Measurements from ENCODE around the gene GNL3L. TPM values are rescaled to one million over a fixed set of nuclear protein-coding genes. Genes with fewer than 3 reads are reported as not detected.
"Not testable (repeated sequence)": the region's sequence is repeated elsewhere in the genome, so short reads cannot be mapped to it uniquely, and the experiment has no call there.

Gene GNL3L
- total and polyA plus RNA-seq, 2 experiments from 2014 or later, result 10.3 to 31.5 TPM

GRCh38 chrX:54550821-54551220 is 20.8 kb downstream of the GNL3L start:
- Histone ChIP-seq H3K4me3 (no peak overlapping the region), H3K4me1 (ENCODE audit: insufficient read depth) (no peaks in the 10 kb centered on the region), H3K9me2 (replicated peaks; ENCODE audit: insufficient read depth) (no peaks in the 10 kb centered on the region), H4K20me1 (ENCODE audit: insufficient read depth, poor library complexity, severe bottlenecking) (no peaks in the 10 kb centered on the region), H3K36me3 (replicated peaks; ENCODE audit: insufficient read depth, low read depth) (no peaks in the 10 kb centered on the region), H3K27me3 (no peaks in the 10 kb centered on the region), H3K79me2 (no peaks in the 10 kb centered on the region), H3K27ac (no peak overlapping the region), H2AFZ (no peak overlapping the region), H3K9me3 (ENCODE audit: low read depth) (no peaks in the 10 kb centered on the region), H3K4me2 (no peak overlapping the region)
- WGBS (ENCODE audit: low lambda C conversion rate, missing lambda C conversion rate), result 98% methylated on average over 4 of the region's 4 CpGs
- no peak for DNase-seq (ENCODE audit: low spot score)
- no peak for TF ChIP-seq CTCF (IDR thresholded peaks at IDR 0.05; ENCODE audit: poor library complexity)
- no peak for TF ChIP-seq EZH2 (IDR thresholded peaks at IDR 0.05; ENCODE audit: borderline replicate concordance)
- TF ChIP-seq EZH2phosphoT487 (IDR thresholded peaks at IDR 0.05; ENCODE audit: low read depth, severe bottlenecking, unreplicated experiment), result no peak

GRCh38 chrX:54551801-54552200 is 21.8 kb downstream of the GNL3L start:
- no peaks in the 10 kb centered on the region for H3K4me1 ChIP-seq (ENCODE audit: insufficient read depth)
- H3K27me3 ChIP-seq, result no peaks in the 10 kb centered on the region
- H3K9me2 ChIP-seq (replicated peaks; ENCODE audit: insufficient read depth), result no peaks in the 10 kb centered on the region
- no peak for DNase-seq (ENCODE audit: low spot score)
- H3K4me2 ChIP-seq, result no peak overlapping the region
- H3K4me3 ChIP-seq, result no peak overlapping the region
- no peaks in the 10 kb centered on the region for H3K36me3 ChIP-seq (replicated peaks; ENCODE audit: insufficient read depth, low read depth)
- H3K27ac ChIP-seq, result no peak overlapping the region
- H3K79me2 ChIP-seq, result no peaks in the 10 kb centered on the region
- no peaks in the 10 kb centered on the region for H3K9me3 ChIP-seq (ENCODE audit: low read depth)
- WGBS (ENCODE audit: low lambda C conversion rate, missing lambda C conversion rate), result 85% methylated on average over 8 of the region's 8 CpGs
- H2AFZ ChIP-seq, result no peak overlapping the region
- TF ChIP-seq EZH2 (IDR thresholded peaks at IDR 0.05; ENCODE audit: borderline replicate concordance) (no peak), EZH2phosphoT487 (IDR thresholded peaks at IDR 0.05; ENCODE audit: low read depth, severe bottlenecking, unreplicated experiment) (no peak), CTCF (IDR thresholded peaks at IDR 0.05; ENCODE audit: poor library complexity) (no peak)
- no peaks in the 10 kb centered on the region for H4K20me1 ChIP-seq (ENCODE audit: insufficient read depth, poor library complexity, severe bottlenecking)

GRCh38 chrX:54555006-54555405 is 25.0 kb downstream of the GNL3L start:
- not testable (repeated sequence) for H2AFZ ChIP-seq; H4K20me1 ChIP-seq (ENCODE audit: insufficient read depth, poor library complexity, severe bottlenecking); H3K27me3 ChIP-seq; H3K4me3 ChIP-seq; H3K79me2 ChIP-seq; H3K9me3 ChIP-seq (ENCODE audit: low read depth); H3K4me2 ChIP-seq; H3K36me3 ChIP-seq (replicated peaks; ENCODE audit: insufficient read depth, low read depth); DNase-seq (ENCODE audit: low spot score); H3K27ac ChIP-seq; H3K4me1 ChIP-seq (ENCODE audit: insufficient read depth); H3K9me2 ChIP-seq (replicated peaks; ENCODE audit: insufficient read depth)
- WGBS (ENCODE audit: low lambda C conversion rate, missing lambda C conversion rate), result 63% methylated on average over 7 of the region's 7 CpGs

GRCh38 chrX:54560411-54560810 is 30.4 kb downstream of the GNL3L start:
- Histone ChIP-seq H3K79me2 (no peaks in the 10 kb centered on the region), H3K4me3 (no peak overlapping the region), H4K20me1 (ENCODE audit: insufficient read depth, poor library complexity, severe bottlenecking) (no peaks in the 10 kb centered on the region), H3K9me2 (replicated peaks; ENCODE audit: insufficient read depth) (no peaks in the 10 kb centered on the region), H3K27me3 (no peaks in the 10 kb centered on the region), H3K36me3 (replicated peaks; ENCODE audit: insufficient read depth, low read depth) (no peaks in the 10 kb centered on the region), H3K9me3 (ENCODE audit: low read depth) (no peaks in the 10 kb centered on the region), H2AFZ (no peak overlapping the region), H3K4me2 (no peak overlapping the region), H3K27ac (no peak overlapping the region), H3K4me1 (ENCODE audit: insufficient read depth) (no peaks in the 10 kb centered on the region)
- TF ChIP-seq CTCF (IDR thresholded peaks at IDR 0.05; ENCODE audit: poor library complexity), result no peak
- no peak for TF ChIP-seq EZH2 (IDR thresholded peaks at IDR 0.05; ENCODE audit: borderline replicate concordance)
- no peak for TF ChIP-seq EZH2phosphoT487 (IDR thresholded peaks at IDR 0.05; ENCODE audit: low read depth, severe bottlenecking, unreplicated experiment)
- no peak for DNase-seq (ENCODE audit: low spot score)
- WGBS (ENCODE audit: low lambda C conversion rate, missing lambda C conversion rate), result 82% methylated on average over 11 of the region's 11 CpGs

Measured in hepatocyte (in vitro differentiated cells).